Spleen (tissue), 7 donors: ENCODE data around the gene MACROH2A1.

Experiments
- CTCF ChIP-seq, 11 experiments: fragments of 200-600 bp in 7 of 11; fragments of 450-650 bp in 4 of 11; sonication (generic) in 4 of 11; IDR thresholded peaks in 8 of 11; conservative IDR thresholded peaks in 3 of 11; 1 replicate in 7 of 11; 2 replicates in 4 of 11; pipeline versions ENCODE4 v1.4.0 to v1.8.0; 2016 to 2021; ENCODE audit warnings: antibody characterized with exemption in 11 of 11, inconsistent platforms in 4 of 11, mild to moderate bottlenecking in 1 of 11
- POLR2AphosphoS5 ChIP-seq, 3 donors: sonication (generic); formaldehyde crosslinking; IDR thresholded peaks; one replicate each; pipeline ENCODE4 v1.5.1; 2017; ENCODE audit warnings: antibody characterized with exemption in 3 of 3
- donor health status: DM: no; HTN: no; CAD: no; lungs with moderate emphysema.
- donor health status: DM: no; HTN: no; CAD: no.
- donor health status: DM: no; HTN: no; CAD: no.

- TF ChIP-seq CTCF (IDR thresholded peaks at IDR 0.05 in 8 of 11, conservative IDR thresholded peaks at IDR 0.05 in 3 of 11) (no peak), POLR2AphosphoS5 (IDR thresholded peaks at IDR 0.05) (no peak)
These were observed 49.2 kb upstream of the MACROH2A1 start for GRCh38 chr5:135448071-135448739.
